Fibroblast of skin of abdomen (primary cell): ENCODE measurements around the gene GCNT2.
"Not testable (repeated sequence)": the region's sequence is repeated elsewhere in the genome, so short reads cannot be mapped to it uniquely, and the experiment has no call there.

Source experiments
- DNase-seq: peaks from one replicate; pipeline ENCODE4 v3.0.0-alpha.2; 2013

GCNT2 gene

GRCh38 chr6:10582774-10583508 is 61.8 kb downstream of the GCNT2 start:
- no peak for DNase-seq

- no peak for DNase-seq
Observed at GRCh38 chr6:10583509-10583901, 62.4 kb downstream of the GCNT2 start.

GRCh38 chr6:10584607-10585006 is 63.5 kb downstream of the GCNT2 start:
- DNase-seq: no peak

GRCh38 chr6:10585209-10585845 is 64.2 kb downstream of the GCNT2 start:
- no peak for DNase-seq

- no peak for DNase-seq
Observed at GRCh38 chr6:10586302-10586701, 65.2 kb downstream of the GCNT2 start.

GRCh38 chr6:10587656-10588406 is 66.7 kb downstream of the GCNT2 start:
- DNase-seq: no peak

GRCh38 chr6:10588562-10589428 is 67.6 kb downstream of the GCNT2 start:
- DNase-seq: no peak

GRCh38 chr6:10589429-10589727 is 68.2 kb downstream of the GCNT2 start:
- DNase-seq: no peak

- no peak for DNase-seq
Observed at GRCh38 chr6:10589983-10590382, 68.8 kb downstream of the GCNT2 start.

- no peak for DNase-seq
Observed at GRCh38 chr6:10591422-10592160, 70.4 kb downstream of the GCNT2 start.

- DNase-seq: no peak
Observed at GRCh38 chr6:10595731-10596664, 74.8 kb downstream of the GCNT2 start.

- DNase-seq: no peak
Observed at GRCh38 chr6:10597499-10598001, 76.4 kb downstream of the GCNT2 start.

- DNase-seq: no peak
Observed at GRCh38 chr6:10598084-10598960, 77.2 kb downstream of the GCNT2 start.

GRCh38 chr6:10599046-10599445 is 77.9 kb downstream of the GCNT2 start:
- no peak for DNase-seq

GRCh38 chr6:10600681-10601080 is 79.5 kb downstream of the GCNT2 start:
- not testable (repeated sequence) for DNase-seq

- DNase-seq: no peak
Observed at GRCh38 chr6:10603219-10603618, 82.1 kb downstream of the GCNT2 start.

- DNase-seq: no peak
Observed at GRCh38 chr6:10609038-10609437, 87.9 kb downstream of the GCNT2 start.

- no peak for DNase-seq
Observed at GRCh38 chr6:10610289-10610688, 89.1 kb downstream of the GCNT2 start.

GRCh38 chr6:10612161-10612560 is 91.0 kb downstream of the GCNT2 start:
- DNase-seq: no peak

GRCh38 chr6:10613077-10613476 is 91.9 kb downstream of the GCNT2 start:
- no peak for DNase-seq
